ENCODE results near the gene CSF2. TPM values are rescaled to one million over a fixed set of nuclear protein-coding genes. Genes with fewer than 3 reads are reported as not detected.

CSF2 gene
- not detected for polyA plus RNA-seq (ENCODE audit: insufficient read length)

GRCh38 chr5:132073231-132074013 lies at the start of gene CSF2:
TSS of gene CSF2 (plus strand) at chr5:132073789. CDS start at chr5:132073824, 35 bp downstream.
- DNase-seq (ENCODE audit: low read depth) = no peak

GRCh38 chr5:132024117-132024435 lies 49.5 kb upstream of the CSF2 start:
- no peak for DNase-seq (ENCODE audit: low read depth)

- no peak for DNase-seq (ENCODE audit: low read depth)
Observed at GRCh38 chr5:132024789-132025402, 48.7 kb upstream of the CSF2 start.

- no peak for DNase-seq (ENCODE audit: low read depth)
Observed at GRCh38 chr5:132025403-132025971, 48.1 kb upstream of the CSF2 start.

DNA sequence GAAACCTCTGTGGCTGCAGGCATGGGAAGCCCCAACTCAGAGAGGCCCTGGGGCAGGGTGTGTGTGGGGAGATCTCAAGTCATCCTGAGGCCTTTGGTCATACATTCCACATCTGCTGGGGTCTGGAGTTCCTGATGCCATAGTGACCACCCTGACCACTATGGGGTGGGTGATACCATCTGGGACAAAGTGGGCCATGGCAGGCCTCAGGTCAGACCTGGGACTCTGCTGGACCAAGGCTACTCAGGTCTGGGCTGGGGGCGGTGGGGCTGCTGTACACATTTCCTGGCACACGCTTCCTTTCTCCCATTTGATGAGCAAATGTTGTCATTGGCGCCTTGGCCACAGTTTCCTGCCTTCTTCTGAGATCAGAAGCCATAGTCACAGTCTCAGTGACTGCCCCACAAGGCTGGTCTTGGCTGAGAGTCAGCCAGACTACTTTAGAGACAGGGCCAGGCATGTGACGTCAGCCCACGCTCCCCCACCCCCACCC lies 47.0 kb upstream of the CSF2 start:
- DNase-seq (ENCODE audit: low read depth) = no peak

GRCh38 chr5:132027027-132027426 lies 46.6 kb upstream of the CSF2 start:
- no peak for DNase-seq (ENCODE audit: low read depth)

GRCh38 chr5:132029609-132030330 lies 43.8 kb upstream of the CSF2 start:
- no peak for DNase-seq (ENCODE audit: low read depth)

DNA sequence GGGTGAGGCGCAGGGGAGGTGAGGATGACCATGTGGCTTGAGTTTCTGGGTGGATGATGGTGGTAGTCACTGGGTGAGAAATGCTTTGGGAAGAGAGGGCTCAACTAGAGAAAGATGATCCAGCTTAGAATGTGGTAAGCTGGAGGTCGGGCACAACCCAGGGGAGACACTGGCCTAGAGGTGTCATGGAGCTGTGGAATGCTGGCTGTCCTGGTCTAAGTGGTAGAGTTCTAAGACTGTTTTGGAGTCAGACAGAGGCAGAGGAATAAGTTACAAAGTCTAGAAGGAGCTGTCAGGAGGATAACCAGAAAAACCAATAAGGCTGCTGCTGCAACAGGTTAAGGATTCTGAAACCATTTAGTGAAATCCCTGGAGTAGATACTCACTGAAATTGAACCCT lies 43.0 kb upstream of the CSF2 start:
- no peak for DNase-seq (ENCODE audit: low read depth)

- no peak for DNase-seq (ENCODE audit: low read depth)
Observed at GRCh38 chr5:132032196-132032595, 41.4 kb upstream of the CSF2 start.

DNA sequence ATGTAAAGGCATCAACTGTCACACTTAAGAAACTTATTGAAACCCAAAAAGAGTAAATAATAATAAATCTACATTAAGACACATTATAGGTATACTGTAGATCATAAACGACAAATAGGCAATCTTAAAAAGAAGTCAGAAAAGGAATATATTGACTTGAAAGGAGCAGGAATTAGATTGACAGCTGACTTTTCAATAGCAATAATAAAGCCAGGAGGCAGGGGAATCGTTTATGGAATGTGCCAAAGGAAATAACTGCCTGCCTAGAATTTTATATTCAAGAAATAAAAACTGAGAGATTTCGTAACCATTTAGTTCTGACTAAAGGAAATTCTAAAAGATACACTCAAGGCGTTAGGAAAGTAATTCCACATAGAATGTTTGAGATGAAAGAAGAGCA lies 40.5 kb upstream of the CSF2 start:
- no peak for DNase-seq (ENCODE audit: low read depth)

DNA sequence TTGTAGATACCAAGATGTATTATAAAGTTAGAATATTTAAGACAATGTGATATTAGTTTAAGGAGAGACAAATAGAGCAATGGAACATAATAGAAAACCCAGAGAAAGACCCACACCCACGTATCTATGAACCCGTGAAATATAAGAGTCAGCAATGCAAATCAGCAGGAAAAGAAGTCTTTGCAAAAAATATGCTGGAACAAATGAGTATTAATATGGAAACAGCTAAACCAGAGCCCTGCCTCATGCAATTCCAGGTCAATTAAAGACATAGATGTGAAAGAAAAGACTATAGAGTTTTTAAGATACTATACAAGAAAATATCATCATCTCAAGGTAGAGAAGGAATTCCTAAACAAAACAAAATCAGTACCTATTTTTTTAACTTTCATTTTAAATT lies 36.2 kb upstream of the CSF2 start:
- DNase-seq (ENCODE audit: low read depth) = no peak

DNA sequence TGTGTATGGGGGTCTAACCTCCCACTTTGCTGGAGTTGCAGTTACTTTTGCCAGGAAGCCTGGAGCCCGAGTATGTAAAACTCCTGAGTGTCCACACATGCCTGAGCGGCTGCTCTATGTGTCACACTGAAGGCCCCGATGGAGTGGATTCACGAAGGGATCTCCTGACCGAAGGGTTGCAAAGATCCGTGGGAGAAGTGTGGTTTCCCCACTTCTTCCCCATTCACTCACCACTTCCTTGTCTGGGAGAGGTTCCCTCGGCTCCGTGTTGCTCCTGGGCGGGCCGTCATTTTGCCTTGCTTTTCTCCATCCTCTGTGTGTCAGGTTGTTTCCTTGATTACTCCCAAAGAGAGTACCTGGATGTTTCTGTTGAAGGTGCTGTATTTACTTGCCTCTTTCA lies 29.4 kb upstream of the CSF2 start:
- DNase-seq (ENCODE audit: low read depth) = no peak

DNA sequence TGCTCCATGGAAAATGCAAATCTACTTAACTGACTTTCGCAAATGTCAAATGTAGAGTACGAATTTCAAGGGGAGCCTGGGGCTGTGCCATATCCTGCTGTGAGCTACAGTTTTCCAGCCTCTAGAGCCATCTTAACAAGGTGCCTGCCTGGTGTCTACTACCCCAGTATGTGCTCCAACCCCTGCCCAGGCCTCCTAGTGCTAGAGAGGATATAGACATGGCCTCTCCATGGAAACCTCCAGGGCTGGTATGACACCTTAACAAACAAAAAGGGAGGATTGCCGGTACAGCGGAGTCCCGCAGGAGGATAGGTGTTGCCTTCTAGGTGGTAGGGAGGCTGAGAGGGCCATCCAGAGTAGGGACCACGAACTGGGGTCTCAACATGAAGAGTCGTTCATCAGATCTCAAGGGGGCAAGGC lies 26.7 kb upstream of the CSF2 start:
- no peak for DNase-seq (ENCODE audit: low read depth)

- DNase-seq (ENCODE audit: low read depth) = no peak
Observed at GRCh38 chr5:132049093-132049492, 24.5 kb upstream of the CSF2 start.

- no peak for DNase-seq (ENCODE audit: low read depth)
Observed at GRCh38 chr5:132049559-132049958, 24.0 kb upstream of the CSF2 start.

- no peak for DNase-seq (ENCODE audit: low read depth)
Observed at GRCh38 chr5:132050136-132050535, 23.5 kb upstream of the CSF2 start.

DNA sequence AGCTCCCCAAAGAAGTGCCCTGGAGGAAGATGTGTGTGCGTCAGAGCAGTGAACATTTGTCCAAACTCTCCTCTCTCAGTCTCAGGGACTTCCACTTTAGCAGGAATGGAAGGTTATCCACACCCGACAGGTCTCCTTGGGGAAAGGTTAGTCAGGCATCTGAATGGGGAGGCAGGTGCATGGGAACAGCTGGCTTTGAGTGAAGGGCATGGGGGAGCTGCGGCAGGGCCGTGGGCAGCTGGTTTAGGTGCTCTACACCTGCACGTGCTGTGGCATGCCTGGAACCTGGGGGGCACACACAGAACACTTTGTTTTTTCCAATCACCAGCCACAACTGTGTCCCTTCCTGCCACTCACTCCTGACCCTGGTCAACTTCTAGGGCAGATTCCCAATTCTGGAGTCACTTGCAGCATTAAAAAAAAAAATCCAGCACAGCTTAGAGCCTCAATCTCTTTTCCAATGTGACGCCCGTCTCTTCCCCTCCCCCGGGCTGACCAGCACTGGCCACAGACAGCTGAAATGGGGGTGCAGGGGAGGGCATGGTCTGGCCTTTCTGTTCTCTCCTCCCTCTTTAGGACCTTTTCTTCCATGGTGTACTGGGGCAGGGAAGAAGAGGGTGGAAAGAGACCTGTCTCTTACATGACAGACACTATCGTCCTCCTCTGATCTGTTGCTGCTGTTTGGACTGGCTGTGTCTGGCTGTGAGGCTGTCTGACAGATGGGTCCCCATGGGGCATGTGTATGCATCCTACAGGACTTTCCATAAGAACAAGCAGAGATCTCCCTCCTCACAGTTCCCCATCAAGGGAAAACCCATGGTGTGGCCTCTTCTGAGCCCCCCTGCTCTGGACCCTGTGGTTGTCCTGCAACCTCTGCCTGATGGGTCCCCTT lies 22.7 kb upstream of the CSF2 start:
- no peak for DNase-seq (ENCODE audit: low read depth)

GRCh38 chr5:132052520-132052919 lies 21.1 kb upstream of the CSF2 start:
- no peak for DNase-seq (ENCODE audit: low read depth)

GRCh38 chr5:132053483-132053882 lies 20.1 kb upstream of the CSF2 start:
- no peak for DNase-seq (ENCODE audit: low read depth)

DNA sequence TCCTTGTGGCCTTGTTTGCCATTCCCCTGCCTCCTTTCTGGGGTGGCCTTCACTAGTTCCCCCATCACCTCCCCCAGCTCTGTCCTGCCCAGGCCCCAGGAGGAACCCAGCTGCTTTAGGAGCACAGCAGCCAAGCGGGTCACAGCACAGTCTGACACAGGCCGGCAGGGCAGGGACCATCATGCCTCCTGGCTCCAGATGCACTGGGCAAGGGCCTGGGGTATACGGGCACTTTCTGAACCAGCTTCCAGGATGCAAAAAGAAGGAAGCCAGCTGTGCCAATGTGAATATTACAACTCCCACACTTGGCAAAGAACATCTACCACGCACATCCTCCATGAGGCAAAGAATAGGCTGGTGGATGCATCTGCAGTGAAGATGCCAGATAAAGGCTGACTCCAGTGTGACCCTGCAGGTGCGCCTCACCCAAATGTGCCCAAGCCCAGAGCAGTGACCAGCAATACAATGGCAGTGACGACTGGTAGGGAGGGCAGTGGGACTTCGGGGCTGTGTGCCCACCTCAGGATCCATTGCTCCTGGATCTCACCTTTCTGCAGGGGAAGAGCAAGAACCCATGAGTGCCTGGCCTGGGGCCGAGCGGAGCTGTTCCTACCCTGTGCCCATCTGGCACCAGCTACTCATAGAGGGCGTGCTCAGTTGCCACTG lies 19.4 kb upstream of the CSF2 start:
- DNase-seq (ENCODE audit: low read depth) = no peak
